HG03469 (cell line): ENCODE data around the gene RALGPS1.

Experiments
- ATAC-seq: cut with Tn5 transposase; IDR thresholded peaks from one replicate; pipeline ENCODE4 v1.9.1; 2021; ENCODE audit warnings: mild to moderate bottlenecking, moderate library complexity, moderate number of reproducible peaks; ENCODE audit not compliant: unreplicated experiment

The RALGPS1 gene

DNA sequence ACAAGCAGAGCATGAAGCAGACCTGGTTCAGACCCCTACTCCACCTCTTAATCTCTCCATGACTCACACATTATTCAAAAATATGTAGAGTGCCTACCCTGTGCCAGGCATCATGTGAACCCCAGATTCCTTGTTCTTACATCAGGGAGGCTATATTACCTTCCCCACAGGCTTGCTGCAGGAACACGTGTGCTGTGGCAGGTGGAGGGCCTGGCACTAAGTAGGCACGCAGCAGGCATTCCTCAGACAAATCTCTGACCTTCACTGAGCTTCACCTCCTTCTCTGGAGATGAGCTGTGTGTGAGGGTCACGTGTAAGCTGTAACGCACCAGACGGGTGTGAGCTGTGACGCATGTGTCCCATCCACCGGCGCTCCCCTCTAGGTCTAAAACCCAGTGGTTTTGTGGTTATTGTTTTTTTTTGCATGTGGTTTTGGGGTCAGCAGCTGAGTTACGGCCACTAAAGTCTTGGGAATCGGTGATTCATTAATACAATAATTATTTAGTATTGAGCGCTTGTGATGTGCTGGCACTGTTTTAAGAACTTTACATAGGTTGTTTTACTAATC, 177.5 kb downstream of the RALGPS1 start:
- ATAC-seq, result no peak

DNA sequence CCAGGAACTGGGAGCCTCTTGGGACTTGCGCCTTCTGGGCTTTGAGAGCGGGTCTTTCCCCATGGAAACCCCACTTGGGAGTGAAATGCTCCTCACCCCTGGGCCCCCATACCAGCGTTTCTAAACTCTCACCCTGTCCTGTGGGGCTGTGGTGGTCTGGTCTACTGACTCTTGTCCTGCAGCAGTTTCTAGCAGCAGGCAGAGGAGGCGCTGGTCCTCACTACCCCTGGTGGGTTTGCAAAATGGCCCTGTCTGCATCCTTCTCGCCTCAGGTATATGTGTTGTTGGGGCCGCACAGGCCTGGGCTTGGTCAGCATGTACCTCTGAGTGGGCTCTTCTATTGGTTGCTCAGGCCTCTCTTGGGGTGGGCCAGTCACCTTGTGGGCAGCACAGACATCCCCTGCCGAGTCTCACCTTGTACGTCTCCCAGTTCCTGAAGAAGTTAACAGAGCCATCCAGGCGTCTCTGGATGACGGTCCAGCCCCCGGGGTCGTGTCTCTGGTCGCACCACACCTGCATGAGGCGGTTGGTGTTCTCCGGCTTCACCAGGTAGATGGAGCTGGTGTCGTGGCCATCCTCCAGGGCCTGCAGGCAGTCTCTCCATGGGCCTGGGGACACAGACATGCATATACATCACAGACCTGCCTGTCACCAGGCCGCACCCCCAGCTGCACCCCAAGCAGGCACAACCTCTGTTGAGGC, 178.9 kb downstream of the RALGPS1 start:
- no peak for ATAC-seq

GRCh38 chr9:127095411-127095810, 180.8 kb downstream of the RALGPS1 start:
- ATAC-seq, result no peak

- ATAC-seq, result no peak
Observed at GRCh38 chr9:127096208-127096607, 181.6 kb downstream of the RALGPS1 start.

DNA sequence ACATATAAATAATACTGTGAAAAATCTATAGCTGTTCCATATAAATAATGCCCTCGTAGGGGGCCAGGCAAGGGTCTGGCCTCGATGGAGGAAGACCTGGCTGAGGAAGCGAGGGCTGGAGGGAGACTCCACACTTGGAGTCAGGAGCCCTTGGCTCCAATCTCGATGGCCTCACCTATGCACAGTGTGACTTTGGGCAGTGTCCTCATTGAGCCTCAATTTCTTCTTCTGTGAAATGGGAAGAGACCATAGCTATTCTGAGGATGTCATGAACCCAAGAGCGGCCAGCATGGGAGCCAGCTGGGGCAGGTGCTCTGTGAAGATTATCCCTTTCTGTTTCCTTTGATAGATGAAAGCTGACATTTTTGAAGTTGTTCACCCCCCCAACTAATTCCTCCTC, 183.1 kb downstream of the RALGPS1 start:
- no peak for ATAC-seq

- no peak for ATAC-seq
Observed at GRCh38 chr9:127098916-127099553, 184.5 kb downstream of the RALGPS1 start.

GRCh38 chr9:127099664-127100063, 185.1 kb downstream of the RALGPS1 start:
- no peak for ATAC-seq

GRCh38 chr9:127102176-127102575, 187.6 kb downstream of the RALGPS1 start:
- no peak for ATAC-seq

DNA sequence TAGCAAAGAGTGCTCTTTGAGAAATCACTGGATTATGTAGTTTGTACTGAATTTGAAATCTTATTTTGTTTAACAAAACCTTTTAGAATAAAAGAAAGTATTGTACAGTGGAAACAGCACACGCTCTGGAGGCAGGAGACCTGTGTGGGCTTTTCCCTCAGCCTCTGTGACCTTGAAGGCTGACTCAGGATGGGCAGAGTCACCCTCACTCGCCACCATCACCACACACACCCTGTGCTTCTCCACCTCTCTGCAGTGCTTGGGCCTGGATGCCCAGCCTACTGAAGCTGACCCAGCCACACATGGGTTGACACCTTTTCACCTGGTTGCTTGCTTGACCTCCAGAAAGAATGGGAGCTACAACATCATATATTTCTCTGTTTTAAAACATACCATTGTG, 188.2 kb downstream of the RALGPS1 start:
- ATAC-seq, result no peak

- ATAC-seq, result no peak
Observed at GRCh38 chr9:127104581-127105311, 190.2 kb downstream of the RALGPS1 start.

DNA sequence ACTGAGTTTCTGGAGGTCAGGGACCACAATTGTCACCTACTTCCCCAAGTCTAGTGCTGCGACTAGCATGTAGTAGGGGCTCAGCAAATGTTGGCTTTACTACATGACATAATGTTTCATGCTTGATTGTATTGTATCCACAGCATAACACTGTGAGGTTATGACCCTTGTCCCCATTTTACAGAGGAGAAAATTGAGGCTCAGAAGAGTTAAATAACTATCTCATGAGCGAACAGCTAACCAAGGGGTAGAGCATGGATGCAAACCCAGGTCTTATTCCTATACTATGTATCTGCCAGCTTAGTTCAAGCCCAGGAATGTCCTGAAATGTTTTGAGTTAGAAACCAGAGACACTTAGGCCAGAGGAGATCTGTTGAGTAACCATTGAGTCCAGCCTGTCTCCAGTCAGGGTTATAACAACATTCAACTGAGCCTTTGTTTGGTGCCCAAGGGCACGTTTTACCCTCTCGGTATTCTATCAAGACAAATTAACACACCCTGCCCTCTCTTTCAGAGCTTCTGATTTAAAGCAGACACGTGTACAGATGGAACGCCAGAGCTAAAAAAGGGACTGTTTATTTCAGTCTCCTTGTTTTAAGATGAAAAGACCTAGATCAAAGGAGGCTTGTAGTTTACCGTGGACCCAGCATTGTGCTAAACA, 191.4 kb downstream of the RALGPS1 start:
- no peak for ATAC-seq

GRCh38 chr9:127106466-127106855, 191.9 kb downstream of the RALGPS1 start:
- ATAC-seq, result no peak

GRCh38 chr9:127107171-127107928, 192.8 kb downstream of the RALGPS1 start:
- no peak for ATAC-seq

DNA sequence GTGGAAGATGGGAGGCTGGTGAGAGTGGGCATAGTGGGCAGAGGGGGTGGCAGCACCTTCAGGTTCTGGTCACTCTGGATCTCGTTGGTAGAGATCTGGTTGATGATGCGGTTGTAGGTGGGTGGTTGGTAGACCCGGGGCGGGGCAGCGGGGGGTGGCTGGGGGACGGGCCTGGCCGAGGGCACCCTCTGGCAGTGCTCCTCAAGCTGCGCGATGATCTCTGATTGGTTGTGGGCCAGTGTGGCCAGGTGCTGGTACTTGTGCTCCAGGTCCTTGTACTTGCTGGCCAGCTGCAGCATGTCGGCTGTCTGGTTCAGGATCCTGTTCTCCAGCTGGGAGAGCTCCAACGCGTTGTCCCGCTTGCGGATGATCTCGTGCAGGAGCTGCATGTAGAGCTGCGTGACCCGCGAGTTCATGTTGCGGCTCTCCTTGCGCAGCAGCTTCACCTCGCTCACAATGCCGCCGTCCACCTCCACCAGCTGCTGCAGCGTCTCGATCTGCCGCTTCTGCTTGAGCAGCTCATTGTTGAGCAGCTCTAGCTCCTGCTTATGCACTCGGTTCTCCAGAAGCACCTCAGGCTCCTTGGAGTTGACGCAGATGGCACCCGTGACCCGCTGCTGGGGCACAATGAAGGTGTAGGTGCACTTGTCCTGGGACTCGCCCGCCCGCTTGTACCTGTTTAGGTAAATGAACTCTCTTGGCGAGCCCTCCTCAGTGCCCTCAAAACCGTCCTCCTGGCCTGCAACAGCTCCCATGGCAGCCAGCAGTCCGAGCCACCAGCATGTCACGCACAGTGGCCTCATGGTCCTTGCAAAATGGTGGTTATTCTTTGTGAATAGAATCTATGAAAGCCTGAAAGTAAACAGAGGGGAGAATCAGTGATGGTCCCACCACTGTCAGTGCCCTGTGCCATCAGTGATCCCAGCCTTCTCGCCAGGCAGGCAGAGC, 193.6 kb downstream of the RALGPS1 start:
- no peak for ATAC-seq

DNA sequence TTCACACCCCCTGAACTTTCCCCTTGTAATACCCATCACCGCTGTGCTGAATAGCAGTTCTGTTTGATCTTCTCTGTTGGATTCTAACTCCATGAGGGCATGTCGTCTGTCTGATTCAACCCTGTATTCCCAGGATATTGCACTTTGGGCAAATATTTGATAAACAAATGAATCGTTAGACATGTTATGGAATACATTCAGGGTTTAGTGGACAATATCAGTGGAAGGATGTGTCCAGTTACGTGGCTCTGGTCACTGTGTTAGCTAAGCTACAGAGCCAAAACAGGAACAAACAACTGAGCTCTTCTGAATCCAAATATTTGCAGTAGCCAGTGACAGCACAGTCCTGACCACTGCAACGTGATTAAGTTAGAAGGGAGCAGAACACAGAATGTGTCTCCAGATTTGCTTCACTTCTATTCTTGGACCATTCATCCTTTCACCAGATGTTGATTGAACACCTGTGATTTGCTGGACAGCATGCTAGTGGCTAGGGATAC, 194.7 kb downstream of the RALGPS1 start:
- no peak for ATAC-seq

DNA sequence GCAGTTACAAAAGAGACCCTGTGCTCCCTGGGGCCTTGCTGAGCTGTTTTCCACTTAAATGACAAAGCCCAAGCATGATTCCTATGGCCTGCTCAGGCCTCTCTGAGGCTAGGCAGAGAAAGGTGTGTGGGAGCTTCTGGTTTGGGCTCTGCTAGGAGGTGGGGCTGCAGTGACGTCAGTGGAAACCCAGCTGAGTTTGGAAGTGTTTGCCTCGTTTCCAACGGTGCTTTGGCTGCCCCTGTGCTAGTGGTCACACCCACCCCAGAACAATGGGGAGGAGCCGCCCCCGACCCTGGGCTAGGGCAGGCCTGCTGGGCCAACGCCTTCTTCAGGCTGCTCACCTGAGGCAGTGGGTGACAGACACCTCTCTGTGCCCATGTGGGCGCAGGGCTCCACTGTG, 197.5 kb downstream of the RALGPS1 start:
- ATAC-seq, result no peak

DNA sequence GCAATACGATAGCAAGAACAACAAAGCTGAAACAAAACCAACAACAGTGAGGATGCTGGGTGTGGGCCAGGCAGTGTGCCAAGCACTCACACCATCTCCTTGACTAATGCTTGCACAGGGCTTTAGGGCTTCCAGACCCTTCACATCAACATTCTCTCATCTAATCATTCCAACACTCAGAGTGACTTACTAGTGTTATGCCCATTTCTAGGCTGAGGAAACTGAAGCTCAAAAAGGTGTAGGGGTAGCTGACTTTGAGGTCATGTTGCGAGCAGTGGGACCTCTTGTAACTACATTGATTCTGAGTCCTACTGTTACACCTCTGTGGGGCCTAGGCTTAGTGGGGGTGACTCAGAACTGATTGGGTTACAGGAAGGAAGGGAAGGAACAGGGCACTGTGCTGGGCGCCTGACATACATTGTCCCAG, 198.2 kb downstream of the RALGPS1 start:
- ATAC-seq, result no peak

- ATAC-seq, result no peak
Observed at GRCh38 chr9:127113191-127113972, 198.8 kb downstream of the RALGPS1 start.
